DOHH2 (cell line): ENCODE data around the gene CLDN5.

ENCODE experiments used
- EZH2phosphoT487 ChIP-seq: fragments of 200-600 bp; sonication (generic); IDR thresholded peaks from 2 replicates; pipeline ENCODE4 v1.6.1; 2017; ENCODE audit warnings: borderline replicate concordance, mild to moderate bottlenecking, antibody characterized with exemption, low read length, moderate library complexity, mixed read lengths
- TF ChIP-seq, protein P1 (sequence below): fragments of 200-600 bp; sonication (generic); IDR thresholded peaks from one replicate; pipeline ENCODE4 v1.5.1; 2014; ENCODE audit warnings: antibody characterized with exemption, mild to moderate bottlenecking, low read depth, low read length; ENCODE audit not compliant: poor library complexity, severe bottlenecking

DNA sequence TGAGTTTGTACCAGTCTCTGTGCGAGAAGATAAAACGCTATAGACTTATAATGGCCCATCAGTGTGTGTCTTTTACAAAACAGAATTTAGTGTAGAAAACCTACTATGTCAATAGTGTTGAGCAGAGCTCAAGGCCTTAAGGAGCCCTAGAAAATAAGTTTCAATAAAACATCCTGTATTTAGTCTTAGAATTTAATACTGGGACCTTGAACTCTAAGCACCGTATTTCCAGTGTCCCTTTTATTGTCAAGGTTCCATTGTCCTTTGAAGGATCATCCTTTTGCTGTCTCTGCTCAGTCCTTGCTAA is 27.9 kb downstream of the CLDN5 start:
- TF ChIP-seq, protein P1, sequence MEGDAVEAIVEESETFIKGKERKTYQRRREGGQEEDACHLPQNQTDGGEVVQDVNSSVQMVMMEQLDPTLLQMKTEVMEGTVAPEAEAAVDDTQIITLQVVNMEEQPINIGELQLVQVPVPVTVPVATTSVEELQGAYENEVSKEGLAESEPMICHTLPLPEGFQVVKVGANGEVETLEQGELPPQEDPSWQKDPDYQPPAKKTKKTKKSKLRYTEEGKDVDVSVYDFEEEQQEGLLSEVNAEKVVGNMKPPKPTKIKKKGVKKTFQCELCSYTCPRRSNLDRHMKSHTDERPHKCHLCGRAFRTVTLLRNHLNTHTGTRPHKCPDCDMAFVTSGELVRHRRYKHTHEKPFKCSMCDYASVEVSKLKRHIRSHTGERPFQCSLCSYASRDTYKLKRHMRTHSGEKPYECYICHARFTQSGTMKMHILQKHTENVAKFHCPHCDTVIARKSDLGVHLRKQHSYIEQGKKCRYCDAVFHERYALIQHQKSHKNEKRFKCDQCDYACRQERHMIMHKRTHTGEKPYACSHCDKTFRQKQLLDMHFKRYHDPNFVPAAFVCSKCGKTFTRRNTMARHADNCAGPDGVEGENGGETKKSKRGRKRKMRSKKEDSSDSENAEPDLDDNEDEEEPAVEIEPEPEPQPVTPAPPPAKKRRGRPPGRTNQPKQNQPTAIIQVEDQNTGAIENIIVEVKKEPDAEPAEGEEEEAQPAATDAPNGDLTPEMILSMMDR: no peak
- no peak for TF ChIP-seq EZH2phosphoT487
